Measurements from ENCODE around the gene ANXA5.
"Not testable (repeated sequence)": the region's sequence is repeated elsewhere in the genome, so short reads cannot be mapped to it uniquely, and the experiment has no call there.

ANXA5 gene

GRCh38 chr4:121662225-121662624 lies 34.6 kb downstream of the ANXA5 start:
- TF ChIP-seq CTCF (IDR thresholded peaks at IDR 0.05; ENCODE audit: low read depth, low read length, missing control alignments): no peak
- no peak for DNase-seq (ENCODE audit: extremely low read depth, low read depth)
- H3K4me3 ChIP-seq (replicated peaks; ENCODE audit: low read depth, low read length): no peak overlapping the region

GRCh38 chr4:121660175-121660933 lies 36.4 kb downstream of the ANXA5 start:
- not testable (repeated sequence) for DNase-seq (ENCODE audit: extremely low read depth, low read depth); H3K4me3 ChIP-seq (replicated peaks; ENCODE audit: low read depth, low read length)

- H3K4me3 ChIP-seq (replicated peaks; ENCODE audit: low read depth, low read length): no peak overlapping the region
- no peak for TF ChIP-seq CTCF (IDR thresholded peaks at IDR 0.05; ENCODE audit: low read depth, low read length, missing control alignments)
- DNase-seq (ENCODE audit: extremely low read depth, low read depth): no peak
These were observed 38.7 kb downstream of the ANXA5 start for GRCh38 chr4:121658125-121658524.

GRCh38 chr4:121656269-121656641 lies 40.5 kb downstream of the ANXA5 start:
- peak; percentile 50 for TF ChIP-seq CTCF (IDR thresholded peaks at IDR 0.05; ENCODE audit: low read depth, low read length, missing control alignments)
- peak; percentile 46 for DNase-seq (ENCODE audit: extremely low read depth, low read depth)
- H3K4me3 ChIP-seq (replicated peaks; ENCODE audit: low read depth, low read length): no peak overlapping the region

- H3K4me3 ChIP-seq (replicated peaks; ENCODE audit: low read depth, low read length): no peak overlapping the region
- TF ChIP-seq CTCF (IDR thresholded peaks at IDR 0.05; ENCODE audit: low read depth, low read length, missing control alignments): no peak
- DNase-seq (ENCODE audit: extremely low read depth, low read depth): no peak
These were observed 41.2 kb downstream of the ANXA5 start for GRCh38 chr4:121655320-121656268.

GRCh38 chr4:121654738-121655137 lies 42.0 kb downstream of the ANXA5 start:
- TF ChIP-seq CTCF (IDR thresholded peaks at IDR 0.05; ENCODE audit: low read depth, low read length, missing control alignments): no peak
- DNase-seq (ENCODE audit: extremely low read depth, low read depth): no peak
- H3K4me3 ChIP-seq (replicated peaks; ENCODE audit: low read depth, low read length): no peak overlapping the region

DNA sequence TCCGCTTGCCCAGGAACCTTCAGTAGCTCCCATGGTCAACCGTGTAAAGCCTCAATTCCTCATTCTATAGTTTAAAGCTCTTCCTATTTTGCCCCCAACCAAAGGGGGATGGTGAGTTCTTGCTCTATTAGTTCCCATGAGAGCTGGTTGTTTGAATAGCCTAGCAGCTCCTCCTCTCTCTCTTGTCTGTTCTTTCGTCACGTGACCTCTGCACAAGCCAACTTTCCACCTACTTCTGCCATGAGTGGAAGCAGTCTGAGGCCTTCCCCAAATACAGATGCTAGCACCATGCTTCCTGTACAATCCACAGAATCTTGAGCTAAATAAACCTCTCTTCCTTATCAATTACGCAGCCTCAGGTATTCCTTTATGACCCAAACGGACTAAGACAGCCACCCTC lies 42.8 kb downstream of the ANXA5 start:
- no peak for DNase-seq (ENCODE audit: extremely low read depth, low read depth)
- no peak for TF ChIP-seq CTCF (IDR thresholded peaks at IDR 0.05; ENCODE audit: low read depth, low read length, missing control alignments)
- no peak overlapping the region for H3K4me3 ChIP-seq (replicated peaks; ENCODE audit: low read depth, low read length)

Measured in HFF-Myc (cell line).